Chondrocyte (in vitro differentiated cells): Measurements from ENCODE around the gene DCP1B. TPM values are rescaled to one million over a fixed set of nuclear protein-coding genes. Genes with fewer than 3 reads are reported as not detected.

ENCODE experiments used
- DNase-seq: peaks from one replicate; pipeline ENCODE4 v3.0.0; 2021; ENCODE audit warnings: mixed read lengths, low spot score
- H3K27ac Mint-ChIP-seq: one replicate; pipeline ENCODE4 v1.8.0; 2021; ENCODE audit warnings: mild to moderate bottlenecking, moderate library complexity, mixed read lengths; ENCODE audit not compliant: unreplicated experiment
- H3K27me3 Mint-ChIP-seq: 2 replicates; pipeline ENCODE4 v1.8.0; 2021; ENCODE audit warnings: low read depth, mixed read lengths
- H3K36me3 Mint-ChIP-seq: 2 replicates; pipeline ENCODE4 v1.8.0; 2021; ENCODE audit warnings: low read depth, mixed read lengths
- H3K4me1 Mint-ChIP-seq: 2 replicates; pipeline ENCODE4 v1.8.0; 2021; ENCODE audit warnings: low read depth, mild to moderate bottlenecking, mixed read lengths
- H3K4me3 Mint-ChIP-seq: one replicate; pipeline ENCODE4 v1.8.0; 2021; ENCODE audit warnings: mild to moderate bottlenecking, moderate library complexity, mixed read lengths; ENCODE audit not compliant: unreplicated experiment
- H3K9me3 Mint-ChIP-seq: 2 replicates; pipeline ENCODE4 v1.8.0; 2021; ENCODE audit warnings: low read depth, mixed read lengths
- CTCF ChIP-seq: fragments of 200-600 bp; sonication (generic); IDR thresholded peaks from 2 replicates; pipeline ENCODE4 v1.5.0; 2021; ENCODE audit warnings: antibody characterized with exemption, mild to moderate bottlenecking, moderate library complexity
- total RNA-seq: library from RNA; stranded (reverse); gene quantifications from 3 replicates; pipeline ENCODE4 v1.2.1, GENCODE V29; 2021

Gene DCP1B
- total RNA-seq, 1 donor from 2014 or later = 12.7 TPM

- Mint-ChIP-seq H3K27ac (no peak overlapping the region), H3K9me3 (no peaks in the 10 kb centered on the region), H3K36me3 (no peaks in the 10 kb centered on the region), H3K4me3 (no peak overlapping the region), H3K27me3 (peaks cover 10% of the 10 kb centered on the region), H3K4me1 (peaks cover 52% of the 10 kb centered on the region)
- no peak for TF ChIP-seq CTCF
- no peak for DNase-seq
These were observed 74.1 kb downstream of the DCP1B start for GRCh38 chr12:1929985-1930802.

GRCh38 chr12:1929241-1929984 lies 74.8 kb downstream of the DCP1B start:
- no peak for DNase-seq
- TF ChIP-seq CTCF = no peak
- H3K4me1 Mint-ChIP-seq = peaks cover 57% of the 10 kb centered on the region
- H3K36me3 Mint-ChIP-seq = no peaks in the 10 kb centered on the region
- H3K9me3 Mint-ChIP-seq = no peaks in the 10 kb centered on the region
- no peak overlapping the region for H3K4me3 Mint-ChIP-seq
- no peak overlapping the region for H3K27ac Mint-ChIP-seq
- H3K27me3 Mint-ChIP-seq = peaks cover 12% of the 10 kb centered on the region

- no peaks in the 10 kb centered on the region for H3K36me3 Mint-ChIP-seq
- H3K4me3 Mint-ChIP-seq = no peak overlapping the region
- H3K27ac Mint-ChIP-seq = no peak overlapping the region
- peaks cover 15% of the 10 kb centered on the region for H3K27me3 Mint-ChIP-seq
- H3K9me3 Mint-ChIP-seq = no peaks in the 10 kb centered on the region
- no peak for TF ChIP-seq CTCF
- DNase-seq = no peak
- peaks cover 51% of the 10 kb centered on the region for H3K4me1 Mint-ChIP-seq
These were observed 75.7 kb downstream of the DCP1B start for GRCh38 chr12:1928439-1929121.

GRCh38 chr12:1927751-1928351 lies 76.4 kb downstream of the DCP1B start:
- TF ChIP-seq CTCF = no peak
- H3K27ac Mint-ChIP-seq = no peak overlapping the region
- peaks cover 1% of the 10 kb centered on the region for H3K36me3 Mint-ChIP-seq
- H3K27me3 Mint-ChIP-seq = peaks cover 20% of the 10 kb centered on the region
- DNase-seq = no peak
- H3K4me1 Mint-ChIP-seq = peaks cover 44% of the 10 kb centered on the region
- no peak overlapping the region for H3K4me3 Mint-ChIP-seq
- no peaks in the 10 kb centered on the region for H3K9me3 Mint-ChIP-seq
